GM18520 (cell line): Measurements from ENCODE around the gene BPIFA2.
"Not testable (repeated sequence)": the region's sequence is repeated elsewhere in the genome, so short reads cannot be mapped to it uniquely, and the experiment has no call there.

Experiments used
- ATAC-seq: cut with Tn5 transposase; IDR thresholded peaks from one replicate; pipeline ENCODE4 v1.9.1; 2021; ENCODE audit not compliant: unreplicated experiment

BPIFA2 gene

DNA sequence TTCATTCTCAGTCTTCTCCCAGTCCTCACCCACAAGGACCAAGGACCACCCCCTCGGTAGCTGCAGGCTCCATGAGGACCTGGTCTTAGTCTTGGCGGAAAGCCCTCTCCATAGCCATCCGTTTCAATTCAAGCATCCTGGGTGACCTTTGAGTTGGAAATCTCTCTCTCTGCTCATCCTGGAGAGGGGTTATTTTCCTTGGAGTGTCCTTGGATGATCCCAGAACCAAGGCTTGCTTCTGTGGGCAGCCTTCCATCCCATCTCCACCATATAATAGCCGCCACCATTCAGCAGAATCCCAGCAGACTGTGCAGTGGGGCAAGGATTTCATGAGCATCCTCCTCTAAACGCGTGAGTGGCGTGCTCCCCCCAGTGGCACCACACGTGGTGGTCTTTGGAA lies at the start of gene BPIFA2:
Gene BPIFA2 (plus strand): TSS at position 301 of the 400 bp plus-strand sequence. CDS start 987 bp downstream, outside the sequence.
- no peak for ATAC-seq

GRCh38 chr20:33119725-33120720 lies 47.9 kb upstream of the BPIFA2 start:
- ATAC-seq: no peak

DNA sequence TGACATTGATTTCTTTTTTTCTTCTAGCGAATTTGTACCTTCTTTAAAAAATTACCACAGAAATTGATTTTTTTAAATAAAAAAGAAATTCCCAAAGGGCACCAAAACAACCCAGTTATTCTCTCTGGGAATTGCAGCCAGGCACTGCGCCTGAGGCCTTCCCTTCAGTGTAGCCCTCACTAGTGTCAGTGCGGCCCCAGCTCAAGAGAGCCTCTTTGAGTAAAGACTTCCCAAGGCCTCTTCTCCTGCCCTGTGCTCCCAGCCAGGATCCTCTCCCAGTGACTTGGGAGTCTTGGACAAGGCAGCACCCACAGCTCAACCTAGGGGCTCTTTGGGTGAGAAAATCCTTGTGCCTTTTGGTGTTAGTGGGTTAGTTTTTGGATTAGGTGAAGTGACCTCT lies 47.0 kb upstream of the BPIFA2 start:
- no peak for ATAC-seq

DNA sequence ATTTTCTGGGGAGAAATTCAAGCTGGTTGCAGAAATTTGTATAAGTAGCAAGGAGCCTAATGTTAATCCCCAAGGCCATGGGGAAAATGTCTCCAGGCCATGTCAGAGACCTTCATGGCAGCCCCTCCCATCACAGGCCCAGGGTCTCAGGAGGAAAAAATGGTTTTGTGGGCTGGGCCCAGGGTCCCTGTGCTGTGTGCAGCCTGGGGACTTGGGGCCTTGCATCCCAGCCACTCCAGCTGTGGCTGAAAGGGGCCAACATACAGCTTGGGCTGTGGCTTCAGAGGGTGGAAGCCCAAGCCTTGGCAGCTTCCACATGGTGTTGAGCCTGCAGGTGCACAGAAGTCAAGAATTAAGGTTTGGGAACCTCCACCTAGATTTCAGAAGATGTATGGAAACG lies 45.7 kb upstream of the BPIFA2 start:
- not testable (repeated sequence) for ATAC-seq

GRCh38 chr20:33124261-33124660 lies 43.7 kb upstream of the BPIFA2 start:
- no peak for ATAC-seq

DNA sequence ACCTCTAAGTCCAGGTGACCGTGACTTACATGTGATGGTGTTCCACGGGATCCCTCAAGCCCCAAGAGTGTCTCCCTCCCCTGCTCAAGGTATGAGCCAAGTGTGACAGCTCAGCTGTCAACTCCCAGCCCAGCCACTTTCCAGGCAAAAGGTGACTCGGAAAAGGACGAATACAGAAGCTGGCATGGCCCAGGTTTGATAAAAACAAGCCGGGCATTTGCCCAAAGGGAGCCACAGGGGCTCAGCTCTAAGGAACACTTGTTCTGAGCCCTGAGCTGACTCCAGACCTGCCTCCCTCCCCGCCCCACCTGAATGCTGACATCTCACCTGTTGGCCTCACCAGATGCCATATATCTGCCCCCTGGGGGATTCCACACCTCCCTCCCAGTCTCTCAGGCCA lies 43.0 kb upstream of the BPIFA2 start:
- no peak for ATAC-seq

DNA sequence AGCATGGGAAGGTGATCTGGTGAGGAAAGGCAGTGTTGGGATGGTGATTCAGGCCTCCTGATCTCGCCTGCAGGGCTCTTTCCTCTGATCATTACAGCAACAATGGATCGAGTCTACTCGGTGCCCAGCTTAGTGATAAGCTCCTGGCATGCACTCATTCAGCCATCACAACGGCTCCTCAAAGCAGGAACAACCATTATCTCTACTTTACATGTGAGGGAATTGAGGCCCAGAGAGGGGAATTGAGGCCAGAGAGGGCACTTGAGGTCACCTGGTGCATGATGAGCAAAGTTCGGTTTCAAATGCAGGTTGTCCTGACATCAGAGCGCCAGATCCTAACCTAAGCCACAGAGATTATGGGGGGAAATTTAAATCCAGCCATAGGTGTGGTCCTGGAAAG lies 42.0 kb upstream of the BPIFA2 start:
- ATAC-seq: no peak

DNA sequence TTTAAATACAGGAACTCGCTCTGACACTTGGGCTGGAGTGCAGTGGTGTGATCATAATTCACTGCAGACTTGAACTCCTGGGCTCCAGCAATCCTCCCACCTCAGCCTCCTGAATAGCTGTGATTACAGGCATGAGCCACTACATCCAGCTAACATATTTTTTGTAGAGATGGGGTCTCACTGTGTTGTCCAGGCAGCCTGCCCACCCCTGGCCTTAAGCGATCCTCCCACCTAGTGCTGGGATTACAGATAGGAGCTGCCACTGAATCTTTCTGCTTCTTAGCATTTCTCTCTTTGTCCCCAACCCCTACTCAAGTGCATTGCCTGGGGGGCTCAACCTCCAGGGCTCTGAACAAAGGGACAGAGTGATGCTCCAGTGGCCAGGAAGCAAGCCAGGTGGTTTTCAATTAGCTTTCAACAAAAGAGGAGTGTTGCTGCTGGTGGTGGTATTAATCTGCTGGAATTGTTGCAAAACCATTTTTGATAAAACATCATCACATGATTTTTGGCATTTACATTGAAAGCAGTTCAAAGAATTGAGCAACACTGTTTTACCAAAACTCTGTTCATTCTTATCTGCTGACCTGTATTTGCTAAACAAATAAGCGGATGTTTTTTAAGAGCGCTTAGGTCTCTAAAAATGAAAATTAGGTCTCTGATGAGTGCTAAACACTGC lies 40.4 kb upstream of the BPIFA2 start:
- no peak for ATAC-seq

DNA sequence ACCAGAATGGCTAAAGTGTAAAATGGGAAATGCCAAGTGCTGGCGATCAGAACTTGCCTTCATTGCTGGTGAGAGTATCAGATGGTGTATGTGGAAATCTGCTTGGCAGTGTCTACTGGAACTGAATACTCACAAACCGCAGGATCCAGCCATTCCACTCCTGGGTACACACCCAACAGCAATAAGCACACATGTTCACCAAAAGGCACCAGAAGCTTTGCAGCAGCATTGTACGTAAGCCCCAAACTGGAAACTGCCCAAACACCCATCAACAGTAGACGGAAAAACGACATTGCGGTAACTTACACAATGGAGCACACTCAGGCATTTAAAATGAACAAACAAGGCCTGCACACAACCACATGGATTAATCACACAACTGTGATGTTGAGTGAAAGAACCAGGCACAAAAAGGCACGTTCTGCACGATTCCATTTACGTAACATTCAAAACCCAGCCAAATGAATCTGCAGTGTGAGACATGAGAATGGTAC lies 37.3 kb upstream of the BPIFA2 start:
- no peak for ATAC-seq

DNA sequence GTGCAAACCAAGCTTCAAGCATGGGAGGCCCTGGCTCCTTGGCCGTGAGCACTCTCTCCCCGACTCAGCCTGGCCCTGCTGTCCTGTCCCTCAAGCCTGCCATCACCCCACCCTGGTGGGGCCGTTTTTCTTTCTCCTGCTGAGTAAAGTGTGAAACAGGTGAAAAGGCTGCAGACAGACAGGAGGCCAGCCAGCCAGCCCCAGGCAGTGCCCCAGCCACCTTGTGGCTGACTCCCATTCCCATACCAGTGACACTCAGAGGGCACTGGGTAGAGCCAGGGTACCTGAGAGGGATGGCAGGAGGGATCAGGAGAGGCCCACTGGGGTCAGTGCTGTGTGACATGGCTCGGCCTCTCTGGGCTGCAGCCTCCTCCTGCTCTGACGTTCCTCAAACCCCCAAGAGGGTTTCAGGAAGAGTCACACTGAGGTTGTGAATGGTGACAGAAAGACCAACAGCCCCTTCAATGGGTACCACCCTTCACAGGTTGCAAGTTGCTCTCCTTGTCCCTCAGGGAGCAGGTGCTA lies 35.9 kb upstream of the BPIFA2 start:
- no peak for ATAC-seq

GRCh38 chr20:33132513-33133372 lies 35.2 kb upstream of the BPIFA2 start:
- ATAC-seq: no peak

GRCh38 chr20:33133373-33133941 lies 34.5 kb upstream of the BPIFA2 start:
- no peak for ATAC-seq

GRCh38 chr20:33137195-33137594 lies 30.8 kb upstream of the BPIFA2 start:
- ATAC-seq: no peak

GRCh38 chr20:33139467-33139866 lies 28.5 kb upstream of the BPIFA2 start:
- no peak for ATAC-seq

DNA sequence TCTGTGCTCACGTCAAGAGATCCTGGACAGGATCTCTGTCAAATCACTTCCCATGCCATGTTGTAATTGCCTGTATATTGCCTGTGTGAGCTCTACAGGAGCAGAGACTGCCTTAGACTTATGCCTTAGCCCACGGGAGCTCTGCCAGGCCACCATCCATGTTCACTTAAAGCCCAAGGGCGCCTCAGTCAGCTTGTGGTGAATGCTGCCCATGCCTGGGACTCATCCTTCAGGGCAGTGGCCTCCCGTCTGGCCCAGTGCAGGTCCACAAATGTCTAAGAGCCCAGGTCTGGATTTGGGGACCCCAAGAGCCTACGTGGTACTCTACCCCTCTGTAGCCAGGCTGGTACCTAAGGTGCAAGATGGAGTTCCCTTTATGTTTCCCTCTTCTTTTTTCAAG lies 22.4 kb upstream of the BPIFA2 start:
- no peak for ATAC-seq

- ATAC-seq: no peak
Measured at GRCh38 chr20:33147299-33147698, 20.7 kb upstream of the BPIFA2 start.

GRCh38 chr20:33148040-33148439 lies 19.9 kb upstream of the BPIFA2 start:
- no peak for ATAC-seq

- no peak for ATAC-seq
Measured at GRCh38 chr20:33154252-33154651, 13.7 kb upstream of the BPIFA2 start.

GRCh38 chr20:33158637-33159385 lies 9.1 kb upstream of the BPIFA2 start:
- no peak for ATAC-seq

DNA sequence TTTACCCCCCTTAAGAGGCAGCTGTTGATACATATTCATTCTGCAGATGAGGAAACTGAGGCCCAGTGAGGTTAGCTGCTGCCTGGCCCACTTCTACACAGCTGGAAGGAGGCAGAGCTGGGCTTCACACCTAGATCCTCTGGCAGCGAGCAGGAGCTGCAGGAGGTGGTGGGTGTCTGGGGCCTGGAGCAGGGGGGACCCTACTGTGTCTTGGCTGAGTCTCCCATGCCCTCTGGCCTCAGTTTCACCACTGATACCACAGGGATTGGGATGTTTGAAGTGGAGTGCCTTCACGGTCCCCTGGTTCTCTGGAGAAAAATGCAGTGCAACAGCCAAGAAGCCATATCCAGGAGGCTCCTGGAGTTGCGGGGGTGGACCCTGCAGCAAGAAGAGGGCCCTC lies 8.2 kb upstream of the BPIFA2 start:
- ATAC-seq: no peak
